Tibial nerve (tissue), 4 donors: ENCODE data around the gene SLC25A13.

Source experiments
- EP300 ChIP-seq, 2 donors: sonication (generic); formaldehyde crosslinking; IDR thresholded peaks; one replicate each; pipeline ENCODE4 v1.6.1; 2017; ENCODE audit warnings: antibody characterized with exemption in 2 of 2, mild to moderate bottlenecking in 1 of 2
- POLR2A ChIP-seq, 2 donors: fragments of 450-650 bp; IDR thresholded peaks; one replicate each; pipeline ENCODE4 v1.6.1; 2017; ENCODE audit warnings: antibody characterized with exemption in 2 of 2, mild to moderate bottlenecking in 2 of 2, moderate library complexity in 2 of 2
- TF ChIP-seq, protein P1 (sequence below), 5 experiments: fragments of 200-600 bp in 3 of 5; fragments of 450-650 bp in 2 of 5; sonication (generic) in 3 of 5; IDR thresholded peaks; one replicate each; pipeline ENCODE4 v1.5.1; 2016 to 2019; ENCODE audit warnings: antibody characterized with exemption in 5 of 5, mild to moderate bottlenecking in 3 of 5, moderate library complexity in 2 of 5

DNA sequence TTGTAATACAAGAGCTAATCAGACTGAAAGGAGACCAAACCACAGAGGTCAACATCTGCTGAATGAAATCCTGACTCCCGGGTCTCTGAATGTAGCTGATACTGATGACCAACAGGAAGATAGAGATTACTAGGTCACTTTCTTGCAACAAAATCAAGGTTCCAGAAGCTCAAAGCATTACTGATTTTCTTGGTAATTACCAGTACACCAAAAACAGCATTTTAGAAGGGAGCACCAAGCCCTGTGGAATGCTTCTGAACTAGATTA is 177.7 kb downstream of the SLC25A13 start:
- TF ChIP-seq, protein P1, sequence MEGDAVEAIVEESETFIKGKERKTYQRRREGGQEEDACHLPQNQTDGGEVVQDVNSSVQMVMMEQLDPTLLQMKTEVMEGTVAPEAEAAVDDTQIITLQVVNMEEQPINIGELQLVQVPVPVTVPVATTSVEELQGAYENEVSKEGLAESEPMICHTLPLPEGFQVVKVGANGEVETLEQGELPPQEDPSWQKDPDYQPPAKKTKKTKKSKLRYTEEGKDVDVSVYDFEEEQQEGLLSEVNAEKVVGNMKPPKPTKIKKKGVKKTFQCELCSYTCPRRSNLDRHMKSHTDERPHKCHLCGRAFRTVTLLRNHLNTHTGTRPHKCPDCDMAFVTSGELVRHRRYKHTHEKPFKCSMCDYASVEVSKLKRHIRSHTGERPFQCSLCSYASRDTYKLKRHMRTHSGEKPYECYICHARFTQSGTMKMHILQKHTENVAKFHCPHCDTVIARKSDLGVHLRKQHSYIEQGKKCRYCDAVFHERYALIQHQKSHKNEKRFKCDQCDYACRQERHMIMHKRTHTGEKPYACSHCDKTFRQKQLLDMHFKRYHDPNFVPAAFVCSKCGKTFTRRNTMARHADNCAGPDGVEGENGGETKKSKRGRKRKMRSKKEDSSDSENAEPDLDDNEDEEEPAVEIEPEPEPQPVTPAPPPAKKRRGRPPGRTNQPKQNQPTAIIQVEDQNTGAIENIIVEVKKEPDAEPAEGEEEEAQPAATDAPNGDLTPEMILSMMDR (IDR thresholded peaks at IDR 0.05), result no peak
- TF ChIP-seq EP300 (IDR thresholded peaks at IDR 0.05) (no peak), POLR2A (IDR thresholded peaks at IDR 0.05) (no peak)
